HS-5 (cell line): ENCODE data around the gene FAM181A.

ENCODE experiments used
- DNase-seq: peaks from one replicate; pipeline ENCODE4 v3.0.0-alpha.2; 2012; ENCODE audit warnings: low read depth

The FAM181A gene

GRCh38 chr14:93929048-93929535, 1.9 kb downstream of the FAM181A start:
- DNase-seq, result no peak

- DNase-seq, result no peak
These were observed 2.5 kb downstream of the FAM181A start for GRCh38 chr14:93929657-93930056.

- no peak for DNase-seq
These were observed 3.3 kb downstream of the FAM181A start for GRCh38 chr14:93930296-93930988.

GRCh38 chr14:93930989-93931307, 3.8 kb downstream of the FAM181A start:
- no peak for DNase-seq

GRCh38 chr14:93932642-93933041, 5.5 kb downstream of the FAM181A start:
- DNase-seq, result no peak

GRCh38 chr14:93935213-93935612, 8.1 kb downstream of the FAM181A start:
- no peak for DNase-seq

GRCh38 chr14:93936245-93936644, 9.1 kb downstream of the FAM181A start:
- no peak for DNase-seq

- DNase-seq, result no peak
These were observed 9.8 kb downstream of the FAM181A start for GRCh38 chr14:93936926-93937325.

- DNase-seq, result no peak
These were observed 10.4 kb downstream of the FAM181A start for GRCh38 chr14:93937519-93937918.

GRCh38 chr14:93938751-93939303, 11.7 kb downstream of the FAM181A start:
- DNase-seq, result no peak

GRCh38 chr14:93939304-93940229, 12.4 kb downstream of the FAM181A start:
- no peak for DNase-seq

- DNase-seq, result no peak
These were observed 13.3 kb downstream of the FAM181A start for GRCh38 chr14:93940437-93940836.

- peak; percentile 43 for DNase-seq
These were observed 14.3 kb downstream of the FAM181A start for GRCh38 chr14:93941293-93941910.

- no peak for DNase-seq
These were observed 15.9 kb downstream of the FAM181A start for GRCh38 chr14:93943052-93943451.

GRCh38 chr14:93943930-93944329, 16.8 kb downstream of the FAM181A start:
- DNase-seq, result no peak

GRCh38 chr14:93944348-93945069, 17.4 kb downstream of the FAM181A start:
- no peak for DNase-seq

GRCh38 chr14:93945070-93945399, 17.9 kb downstream of the FAM181A start:
- DNase-seq, result no peak

GRCh38 chr14:93946104-93946503, 19.0 kb downstream of the FAM181A start:
- DNase-seq, result no peak

GRCh38 chr14:93946541-93947090, 19.5 kb downstream of the FAM181A start:
- DNase-seq, result no peak

GRCh38 chr14:93947282-93947681, 20.1 kb downstream of the FAM181A start:
- DNase-seq, result no peak

GRCh38 chr14:93949511-93950075, 22.4 kb downstream of the FAM181A start:
- no peak for DNase-seq
